K562 (cell line): Measurements from ENCODE around the gene CATSPER1. TPM values are rescaled to one million over a fixed set of nuclear protein-coding genes. Genes with fewer than 3 reads are reported as not detected.

ENCODE experiments used
- ATF1 ChIP-seq, 2 experiments: fragments of 450-650 bp in 1 of 2; IDR thresholded peaks; 2 replicates each; pipeline ENCODE4 v1.6.1; 2016; ENCODE audit warnings: missing compliant biosample characterization in 1 of 2, missing genetic modification characterization in 1 of 2
- CAMTA2 ChIP-seq: fragments of 250-450 bp; sonication (Bioruptor Pico); conservative IDR thresholded peaks from 2 replicates; pipeline ENCODE4 v1.5.1; 2022
- CHD2 ChIP-seq: IDR thresholded peaks from 2 replicates; pipeline ENCODE4 v1.6.1; 2011; ENCODE audit warnings: low read depth, low read length
- CREB5 ChIP-seq: fragments of 250-450 bp; sonication (Bioruptor Pico); IDR thresholded peaks from 2 replicates; pipeline ENCODE4 v1.5.0; 2020; ENCODE audit warnings: mild to moderate bottlenecking
- DNMT1 ChIP-seq: fragments of 450-650 bp; IDR thresholded peaks from 2 replicates; pipeline ENCODE4 v1.6.1; 2016; ENCODE audit warnings: antibody characterized with exemption, mild to moderate bottlenecking
- E2F1 ChIP-seq: sonication (generic); formaldehyde crosslinking; IDR thresholded peaks from 2 replicates; pipeline ENCODE4 v1.8.1; 2023; ENCODE audit warnings: mild to moderate bottlenecking, missing genetic modification reagents, moderate library complexity
- JUND ChIP-seq, 2 experiments: IDR thresholded peaks; 2 replicates in 1 of 2; 3 replicates in 1 of 2; pipeline ENCODE4 v1.6.1; 2011; ENCODE audit warnings: borderline replicate concordance in 2 of 2, low read depth in 2 of 2, low read length in 2 of 2, improper control_type of control experiment in 1 of 2, missing biosample characterization in 1 of 2, missing genetic modification characterization in 1 of 2, missing genetic modification reagents in 1 of 2
- PPARD ChIP-seq: fragments of 250-450 bp; sonication (Bioruptor Pico); IDR thresholded peaks from 2 replicates; pipeline ENCODE4 v1.8.0; 2022; ENCODE audit warnings: inconsistent platforms, mild to moderate bottlenecking, moderate library complexity
- PRMT5 ChIP-seq: sonication (generic); formaldehyde crosslinking; IDR thresholded peaks from 2 replicates; pipeline ENCODE4 v1.5.0; 2020; ENCODE audit warnings: missing genetic modification reagents
- PURB ChIP-seq: sonication (generic); formaldehyde crosslinking; IDR thresholded peaks from 2 replicates; pipeline ENCODE4 v1.9.0; 2021; ENCODE audit warnings: low read depth, mild to moderate bottlenecking, missing genetic modification reagents
- RBM14 ChIP-seq: fragments of 200-400 bp; formaldehyde crosslinking; IDR thresholded peaks from 2 replicates; pipeline ENCODE4 v1.6.1; 2018; ENCODE audit warnings: low read depth, mild to moderate bottlenecking, low read length, moderate library complexity, borderline replicate concordance; ENCODE audit not compliant: insufficient read depth
- SRF ChIP-seq, 2 experiments: fragments of 250-450, 450-650 bp in 1 of 2; sonication (Bioruptor Pico) in 1 of 2; sonication (generic) in 1 of 2; formaldehyde crosslinking; IDR thresholded peaks; 2 replicates each; pipeline versions ENCODE4 v1.5.0 to v1.5.1; 2020 to 2022; ENCODE audit warnings: mild to moderate bottlenecking in 1 of 2, missing genetic modification reagents in 1 of 2
- ZBED1 ChIP-seq: IDR thresholded peaks from 2 replicates; pipeline ENCODE4 v1.6.1; 2014
- ZC3H8 ChIP-seq: fragments of 450-650 bp; IDR thresholded peaks from 2 replicates; pipeline ENCODE4 v1.6.1; 2017
- ZNF217 ChIP-seq: sonication (generic); formaldehyde crosslinking; IDR thresholded peaks from 2 replicates; pipeline ENCODE4 v1.8.0; 2022; ENCODE audit warnings: mild to moderate bottlenecking, missing genetic modification reagents
- ZNF512 ChIP-seq: IDR thresholded peaks from 2 replicates; pipeline ENCODE4 v1.6.1; 2016; ENCODE audit warnings: missing genetic modification characterization, missing compliant biosample characterization
- ZNF644 ChIP-seq: fragments of 200-800 bp; sonication (Bioruptor generic); IDR thresholded peaks from 2 replicates; pipeline ENCODE4 v1.6.1; 2016; ENCODE audit warnings: low read depth, missing genetic modification characterization, missing compliant biosample characterization
- polyA plus RNA-seq, 8 experiments: library from polyadenylated mRNA; depleted of rRNA in 4 of 8; stranded (reverse) in 5 of 8; unstranded in 3 of 8; fragments of >200 nt; fragmentation: Nextera tagmentation in 2 of 8; fragmentation: Illumina TruSeq in 1 of 8; extraction: Ambion mirVana in 2 of 8; extraction: Trizol in 1 of 8; gene quantifications; 2 replicates each; pipeline versions ENCODE4 v1.2.1 to v1.2.3, GENCODE V29; 2011 to 2014; ENCODE audit warnings: inconsistent platforms in 1 of 8, missing spikeins in 1 of 8
- total RNA-seq, 7 experiments: library from RNA; depleted of rRNA in 6 of 7; stranded (reverse); fragments of >200 nt in 6 of 7; fragmentation: Illumina TruSeq in 2 of 7; extraction: Trizol in 2 of 7; gene quantifications; 2 replicates each; pipeline versions ENCODE4 v1.2.1 to v1.2.3, GENCODE V29; 2011 to 2021; ENCODE audit warnings: low replicate concordance in 1 of 7
- TF ChIP-seq, protein P1 (sequence below): sonication (generic); formaldehyde crosslinking; IDR thresholded peaks from 2 replicates; pipeline ENCODE4 v1.8.0; 2023; ENCODE audit warnings: missing genetic modification reagents, mild to moderate bottlenecking, borderline replicate concordance

CATSPER1 gene
- total and polyA plus RNA-seq, 9 of the 15 experiments (the other 6 are each of a cell fraction or from before 2014, with no cell fraction given) = 0.21 to 3.3 (median 0.76) TPM

- TF ChIP-seq PURB (CRISPR knock-in tag) = no peak
- TF ChIP-seq PRMT5 (CRISPR knock-in tag) = no peak
- no peak for TF ChIP-seq DNMT1
- TF ChIP-seq CAMTA2 (CRISPR knock-in tag) = no peak
- TF ChIP-seq CHD2 = peak; percentile 94
- TF ChIP-seq SRF (CRISPR knock-in tag; IDR thresholded peaks at IDR 0.05) = peak; percentile 55 to 80; a peak in 2 of 4 replicates
- TF ChIP-seq, protein P1, sequence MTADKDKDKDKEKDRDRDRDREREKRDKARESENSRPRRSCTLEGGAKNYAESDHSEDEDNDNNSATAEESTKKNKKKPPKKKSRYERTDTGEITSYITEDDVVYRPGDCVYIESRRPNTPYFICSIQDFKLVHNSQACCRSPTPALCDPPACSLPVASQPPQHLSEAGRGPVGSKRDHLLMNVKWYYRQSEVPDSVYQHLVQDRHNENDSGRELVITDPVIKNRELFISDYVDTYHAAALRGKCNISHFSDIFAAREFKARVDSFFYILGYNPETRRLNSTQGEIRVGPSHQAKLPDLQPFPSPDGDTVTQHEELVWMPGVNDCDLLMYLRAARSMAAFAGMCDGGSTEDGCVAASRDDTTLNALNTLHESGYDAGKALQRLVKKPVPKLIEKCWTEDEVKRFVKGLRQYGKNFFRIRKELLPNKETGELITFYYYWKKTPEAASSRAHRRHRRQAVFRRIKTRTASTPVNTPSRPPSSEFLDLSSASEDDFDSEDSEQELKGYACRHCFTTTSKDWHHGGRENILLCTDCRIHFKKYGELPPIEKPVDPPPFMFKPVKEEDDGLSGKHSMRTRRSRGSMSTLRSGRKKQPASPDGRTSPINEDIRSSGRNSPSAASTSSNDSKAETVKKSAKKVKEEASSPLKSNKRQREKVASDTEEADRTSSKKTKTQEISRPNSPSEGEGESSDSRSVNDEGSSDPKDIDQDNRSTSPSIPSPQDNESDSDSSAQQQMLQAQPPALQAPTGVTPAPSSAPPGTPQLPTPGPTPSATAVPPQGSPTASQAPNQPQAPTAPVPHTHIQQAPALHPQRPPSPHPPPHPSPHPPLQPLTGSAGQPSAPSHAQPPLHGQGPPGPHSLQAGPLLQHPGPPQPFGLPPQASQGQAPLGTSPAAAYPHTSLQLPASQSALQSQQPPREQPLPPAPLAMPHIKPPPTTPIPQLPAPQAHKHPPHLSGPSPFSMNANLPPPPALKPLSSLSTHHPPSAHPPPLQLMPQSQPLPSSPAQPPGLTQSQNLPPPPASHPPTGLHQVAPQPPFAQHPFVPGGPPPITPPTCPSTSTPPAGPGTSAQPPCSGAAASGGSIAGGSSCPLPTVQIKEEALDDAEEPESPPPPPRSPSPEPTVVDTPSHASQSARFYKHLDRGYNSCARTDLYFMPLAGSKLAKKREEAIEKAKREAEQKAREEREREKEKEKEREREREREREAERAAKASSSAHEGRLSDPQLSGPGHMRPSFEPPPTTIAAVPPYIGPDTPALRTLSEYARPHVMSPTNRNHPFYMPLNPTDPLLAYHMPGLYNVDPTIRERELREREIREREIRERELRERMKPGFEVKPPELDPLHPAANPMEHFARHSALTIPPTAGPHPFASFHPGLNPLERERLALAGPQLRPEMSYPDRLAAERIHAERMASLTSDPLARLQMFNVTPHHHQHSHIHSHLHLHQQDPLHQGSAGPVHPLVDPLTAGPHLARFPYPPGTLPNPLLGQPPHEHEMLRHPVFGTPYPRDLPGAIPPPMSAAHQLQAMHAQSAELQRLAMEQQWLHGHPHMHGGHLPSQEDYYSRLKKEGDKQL = no peak
- TF ChIP-seq ATF1 (CRISPR knock-in tag; IDR thresholded peaks at IDR 0.05) = no peak
- TF ChIP-seq ATF1 (tag; IDR thresholded peaks at IDR 0.05) = peak; percentile 90
- peak; percentile 75 for TF ChIP-seq JUND (IDR thresholded peaks at IDR 0.05; ENCODE audit: borderline replicate concordance, low read depth, low read length)
- TF ChIP-seq JUND (tag; IDR thresholded peaks at IDR 0.05; ENCODE audit: borderline replicate concordance, low read depth, low read length) = peak; percentile 60; the same call in 2 of the 3 replicates
- TF ChIP-seq ZBED1 = no peak
- TF ChIP-seq ZC3H8 = 0 out of 2 replicates have a peak, but pooled peaks have one; percentile 59
- no peak for TF ChIP-seq ZNF644 (tag)
- TF ChIP-seq ZNF217 = no peak
- TF ChIP-seq RBM14 = no peak
- TF ChIP-seq CREB5 (CRISPR knock-in tag) = no peak
- no peak for TF ChIP-seq ZNF512 (tag)
- no peak for TF ChIP-seq PPARD (CRISPR knock-in tag)
- peak; percentile 25; the same call in 1 of the 2 replicates for TF ChIP-seq E2F1
Observed at GRCh38 chr11:66001942-66002647, 24.2 kb downstream of the CATSPER1 start, which contains the start of the genes BANF1 and EIF1AD (continued).
